Stimulated activated CD8-positive, alpha-beta memory T cell treated with anti-CD3 and anti-CD28 coated beads, Interleukin-4, amount 100 ng/mL, for 24 hours (primary cell): ENCODE data around the gene ABCD1.
"Not testable (repeated sequence)": the region's sequence is repeated elsewhere in the genome, so short reads cannot be mapped to it uniquely, and the experiment has no call there.

Experiments
- DNase-seq: peaks from one replicate; pipeline ENCODE4 v3.0.0-alpha.2; 2020; ENCODE audit warnings: low read depth

Gene ABCD1

GRCh38 chrX:153694256-153694655 lies 30.4 kb upstream of the ABCD1 start:
- not testable (repeated sequence) for DNase-seq

GRCh38 chrX:153694687-153695270 lies 29.9 kb upstream of the ABCD1 start:
- DNase-seq: no peak

- no peak for DNase-seq
Observed at GRCh38 chrX:153696100-153696499, 28.6 kb upstream of the ABCD1 start.

- not testable (repeated sequence) for DNase-seq
Observed at GRCh38 chrX:153696538-153696937, 28.1 kb upstream of the ABCD1 start.

- not testable (repeated sequence) for DNase-seq
Observed at GRCh38 chrX:153696986-153697722, 27.5 kb upstream of the ABCD1 start.

- DNase-seq: no peak
Observed at GRCh38 chrX:153697924-153698865, 26.5 kb upstream of the ABCD1 start.

- not testable (repeated sequence) for DNase-seq
Observed at GRCh38 chrX:153699210-153699783, 25.4 kb upstream of the ABCD1 start.

- not testable (repeated sequence) for DNase-seq
Observed at GRCh38 chrX:153699784-153700371, 24.8 kb upstream of the ABCD1 start.

- DNase-seq: no peak
Observed at GRCh38 chrX:153700376-153700945, 24.2 kb upstream of the ABCD1 start.

GRCh38 chrX:153700967-153701366 lies 23.7 kb upstream of the ABCD1 start:
- no peak for DNase-seq

- no peak for DNase-seq
Observed at GRCh38 chrX:153701706-153702105, 22.9 kb upstream of the ABCD1 start.

GRCh38 chrX:153702336-153703035 lies 22.2 kb upstream of the ABCD1 start:
- DNase-seq: no peak

GRCh38 chrX:153703036-153703370 lies 21.7 kb upstream of the ABCD1 start:
- no peak for DNase-seq

GRCh38 chrX:153704021-153704526 lies 20.6 kb upstream of the ABCD1 start:
- DNase-seq: no peak

GRCh38 chrX:153704631-153705402 lies 19.8 kb upstream of the ABCD1 start:
- DNase-seq: not testable (repeated sequence)

GRCh38 chrX:153705403-153706060 lies 19.1 kb upstream of the ABCD1 start:
- not testable (repeated sequence) for DNase-seq

- no peak for DNase-seq
Observed at GRCh38 chrX:153706799-153707198, 17.9 kb upstream of the ABCD1 start.

- no peak for DNase-seq
Observed at GRCh38 chrX:153707406-153707805, 17.2 kb upstream of the ABCD1 start.

- DNase-seq: no peak
Observed at GRCh38 chrX:153708415-153708814, 16.2 kb upstream of the ABCD1 start.
